Dendritic cell treated with granulocyte-macrophage colony-stimulating factor and Interleukin-4, amounts not matched to agents 40 ng/mL and 50 ng/mL, for 4 days (primary cell): Measurements from ENCODE around the gene TBC1D10A.
A peak's percentile ranks its signal among the peaks of the same experiment; 100 is the strongest.
"Not testable (repeated sequence)": the region's sequence is repeated elsewhere in the genome, so short reads cannot be mapped to it uniquely, and the experiment has no call there.

Experiments used
- H3K27ac Mint-ChIP-seq: one replicate; pipeline ENCODE4 v1.8.0; 2022; ENCODE audit warnings: mild to moderate bottlenecking, mixed read lengths
- H3K27me3 Mint-ChIP-seq: one replicate; pipeline ENCODE4 v1.8.0; 2022; ENCODE audit warnings: mild to moderate bottlenecking, mixed read lengths
- H3K36me3 Mint-ChIP-seq: one replicate; pipeline ENCODE4 v1.8.0; 2022; ENCODE audit warnings: low read depth, mixed read lengths
- H3K4me1 Mint-ChIP-seq: one replicate; pipeline ENCODE4 v1.8.0; 2022; ENCODE audit warnings: low read depth, mixed read lengths
- H3K4me3 Mint-ChIP-seq: one replicate; pipeline ENCODE4 v1.8.0; 2022; ENCODE audit warnings: mild to moderate bottlenecking, moderate library complexity, mixed read lengths
- H3K9me3 Mint-ChIP-seq: one replicate; pipeline ENCODE4 v1.8.0; 2022; ENCODE audit warnings: mixed read lengths
- intact Hi-C: fragments of 100-400 bp; cut with micrococcal nuclease; formaldehyde crosslinking; loops from one replicate; pipeline ENCODE4 v1.15.0; 2022

TBC1D10A gene

GRCh38 chr22:30357650-30358215 is 31.0 kb upstream of the TBC1D10A start:
- Mint-ChIP-seq H3K4me3 (peak overlapping the region; percentile 73), H3K9me3 (no peaks in the 10 kb centered on the region), H3K4me1 (peaks cover 37% of the 10 kb centered on the region), H3K27ac (peak overlapping the region; percentile 67), H3K36me3 (peaks cover 25% of the 10 kb centered on the region), H3K27me3 (peaks cover 9% of the 10 kb centered on the region)
- intact Hi-C loops = loop anchor here (2.0 kb wide), 3 partner anchors 29 to 67 kb away; partner anchors contain the start of genes MTFP1, RNF215 and TBC1D10A

GRCh38 chr22:30357236-30357570 is 30.5 kb upstream of the TBC1D10A start:
- Mint-ChIP-seq H3K27ac (peak overlapping the region; percentile 67), H3K4me3 (peak overlapping the region; percentile 73), H3K4me1 (peaks cover 40% of the 10 kb centered on the region), H3K27me3 (peaks cover 9% of the 10 kb centered on the region), H3K36me3 (peaks cover 31% of the 10 kb centered on the region), H3K9me3 (no peaks in the 10 kb centered on the region)
- intact Hi-C loops = loop anchor here (2.0 kb wide), 3 partner anchors 30 to 68 kb away; partner anchors contain the start of genes MTFP1, RNF215 and TBC1D10A

- H3K27ac Mint-ChIP-seq = peak within 1 kb of the TSS; percentile 67
- H3K36me3 Mint-ChIP-seq = peaks cover 36% of the 10 kb centered on the region
- peaks cover 46% of the 10 kb centered on the region for H3K4me1 Mint-ChIP-seq
- peak within 1 kb of the TSS; percentile 73 for H3K4me3 Mint-ChIP-seq
- intact Hi-C loops = loop anchor here (1.0 to 2.0 kb wide), 4 partner anchors 30 to 68 kb away; partner anchors contain the start of genes CASTOR1, MTFP1, RNF215 and TBC1D10A
- no peaks in the 10 kb centered on the region for H3K9me3 Mint-ChIP-seq
- peaks cover 9% of the 10 kb centered on the region for H3K27me3 Mint-ChIP-seq
Observed at GRCh38 chr22:30356449-30357235, 29.9 kb upstream of the TBC1D10A start, which contains the start of the genes CCDC157 and SF3A1. Gene CCDC157 (plus strand): TSS chr22:30357007. CDS start chr22:30366001, 8,994 bp downstream. Gene SF3A1 (minus strand): TSS chr22:30356894. CDS start chr22:30356792, 102 bp downstream.

- Mint-ChIP-seq H3K4me3 (no peak overlapping the region), H3K4me1 (peaks cover 49% of the 10 kb centered on the region), H3K27ac (peak overlapping the region; percentile 52), H3K9me3 (no peaks in the 10 kb centered on the region), H3K36me3 (peaks cover 56% of the 10 kb centered on the region), H3K27me3 (peaks cover 9% of the 10 kb centered on the region)
- intact Hi-C loops = loop anchor here (1.0 kb wide), 1 partner anchor 49 kb away; no protein-coding TSS in a partner anchor
Observed at GRCh38 chr22:30354644-30355043, 27.9 kb upstream of the TBC1D10A start.

GRCh38 chr22:30351226-30351625 is 24.5 kb upstream of the TBC1D10A start:
- Mint-ChIP-seq H3K4me1 (peaks cover 43% of the 10 kb centered on the region), H3K36me3 (peaks cover 87% of the 10 kb centered on the region), H3K27ac (peak overlapping the region; percentile 18), H3K27me3 (no peaks in the 10 kb centered on the region), H3K9me3 (no peaks in the 10 kb centered on the region), H3K4me3 (no peak overlapping the region)
- intact Hi-C loops = no loop called here

- H3K36me3 Mint-ChIP-seq = peaks cover 98% of the 10 kb centered on the region
- no peaks in the 10 kb centered on the region for H3K27me3 Mint-ChIP-seq
- H3K27ac Mint-ChIP-seq = no peak overlapping the region
- intact Hi-C loops = no loop called here
- no peak overlapping the region for H3K4me3 Mint-ChIP-seq
- no peaks in the 10 kb centered on the region for H3K9me3 Mint-ChIP-seq
- H3K4me1 Mint-ChIP-seq = peaks cover 20% of the 10 kb centered on the region
Observed at GRCh38 chr22:30348809-30349208, 22.1 kb upstream of the TBC1D10A start.

GRCh38 chr22:30348404-30348803 is 21.7 kb upstream of the TBC1D10A start:
- H3K27me3 Mint-ChIP-seq = no peaks in the 10 kb centered on the region
- intact Hi-C loops = no loop called here
- H3K9me3 Mint-ChIP-seq = no peaks in the 10 kb centered on the region
- no peak overlapping the region for H3K27ac Mint-ChIP-seq
- no peak overlapping the region for H3K4me3 Mint-ChIP-seq
- H3K36me3 Mint-ChIP-seq = peaks cover 98% of the 10 kb centered on the region
- H3K4me1 Mint-ChIP-seq = peaks cover 17% of the 10 kb centered on the region

GRCh38 chr22:30347255-30347892 is 20.6 kb upstream of the TBC1D10A start:
- no peaks in the 10 kb centered on the region for H3K27me3 Mint-ChIP-seq
- intact Hi-C loops = no loop called here
- H3K4me1 Mint-ChIP-seq = peaks cover 16% of the 10 kb centered on the region
- no peak overlapping the region for H3K4me3 Mint-ChIP-seq
- no peaks in the 10 kb centered on the region for H3K9me3 Mint-ChIP-seq
- no peak overlapping the region for H3K27ac Mint-ChIP-seq
- H3K36me3 Mint-ChIP-seq = peaks cover 98% of the 10 kb centered on the region

- peaks cover 98% of the 10 kb centered on the region for H3K36me3 Mint-ChIP-seq
- H3K4me1 Mint-ChIP-seq = peaks cover 6% of the 10 kb centered on the region
- H3K27ac Mint-ChIP-seq = no peak overlapping the region
- H3K4me3 Mint-ChIP-seq = no peak overlapping the region
- H3K9me3 Mint-ChIP-seq = no peaks in the 10 kb centered on the region
- H3K27me3 Mint-ChIP-seq = no peaks in the 10 kb centered on the region
- intact Hi-C loops = no loop called here
Observed at GRCh38 chr22:30344447-30345200, 17.9 kb upstream of the TBC1D10A start.

GRCh38 chr22:30340911-30341685 is 14.4 kb upstream of the TBC1D10A start:
- Mint-ChIP-seq H3K9me3 (no peaks in the 10 kb centered on the region), H3K27ac (no peak overlapping the region), H3K36me3 (peaks cover 100% of the 10 kb centered on the region), H3K4me3 (no peak overlapping the region), H3K27me3 (no peaks in the 10 kb centered on the region), H3K4me1 (no peaks in the 10 kb centered on the region)
- intact Hi-C loops = no loop called here

GRCh38 chr22:30338802-30339201 is 12.1 kb upstream of the TBC1D10A start:
- intact Hi-C loops = no loop called here
- H3K36me3 Mint-ChIP-seq = peaks cover 100% of the 10 kb centered on the region
- no peaks in the 10 kb centered on the region for H3K27me3 Mint-ChIP-seq
- no peak overlapping the region for H3K27ac Mint-ChIP-seq
- no peaks in the 10 kb centered on the region for H3K4me1 Mint-ChIP-seq
- H3K4me3 Mint-ChIP-seq = no peak overlapping the region
- no peaks in the 10 kb centered on the region for H3K9me3 Mint-ChIP-seq

- H3K4me1 Mint-ChIP-seq, H3K4me3 Mint-ChIP-seq, intact Hi-C loops, H3K9me3 Mint-ChIP-seq, H3K27me3 Mint-ChIP-seq, H3K27ac Mint-ChIP-seq: not testable (repeated sequence)
- H3K36me3 Mint-ChIP-seq = peaks cover 100% of the 10 kb centered on the region
Observed at GRCh38 chr22:30338341-30338740, 11.6 kb upstream of the TBC1D10A start.

- Mint-ChIP-seq H3K36me3 (peaks cover 100% of the 10 kb centered on the region), H3K9me3 (no peaks in the 10 kb centered on the region), H3K27me3 (no peaks in the 10 kb centered on the region), H3K4me1 (no peaks in the 10 kb centered on the region), H3K4me3 (no peak overlapping the region), H3K27ac (no peak overlapping the region)
- intact Hi-C loops = no loop called here
Observed at GRCh38 chr22:30337461-30337778, 10.7 kb upstream of the TBC1D10A start.
